GM19099 (cell line): ENCODE data around the gene OR5M3.

Experiments
- POLR2A ChIP-seq: IDR thresholded peaks from 3 replicates; pipeline ENCODE4 v1.6.1; 2011; ENCODE audit warnings: low read depth; ENCODE audit not compliant: insufficient read length; ENCODE audit errors: extremely low read depth

Gene OR5M3

DNA sequence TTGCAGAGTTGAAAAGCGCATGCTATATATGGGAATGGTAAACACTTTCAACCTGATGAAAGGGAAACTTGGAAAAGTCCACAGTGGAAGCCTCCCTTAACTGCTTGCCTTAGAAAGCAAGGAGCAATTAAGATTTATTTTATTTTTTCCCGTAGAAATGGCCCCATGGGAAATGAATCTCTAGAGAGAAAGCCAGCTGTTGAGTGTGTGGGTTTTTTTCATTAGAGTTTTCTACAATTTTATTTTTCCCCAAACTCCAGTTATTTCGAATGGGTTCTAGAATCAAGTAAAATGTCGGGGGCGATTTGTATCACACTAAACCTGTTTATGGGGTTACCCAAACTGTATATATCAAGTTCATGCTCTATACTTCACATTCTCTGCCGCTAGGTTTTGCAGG is at the start of gene OR5M3:
Gene OR5M3, minus strand, starts transcription at position 101 of the 400 bp plus-strand sequence. CDS start 2,855 bp downstream, outside the sequence.
- no peak for TF ChIP-seq POLR2A

DNA sequence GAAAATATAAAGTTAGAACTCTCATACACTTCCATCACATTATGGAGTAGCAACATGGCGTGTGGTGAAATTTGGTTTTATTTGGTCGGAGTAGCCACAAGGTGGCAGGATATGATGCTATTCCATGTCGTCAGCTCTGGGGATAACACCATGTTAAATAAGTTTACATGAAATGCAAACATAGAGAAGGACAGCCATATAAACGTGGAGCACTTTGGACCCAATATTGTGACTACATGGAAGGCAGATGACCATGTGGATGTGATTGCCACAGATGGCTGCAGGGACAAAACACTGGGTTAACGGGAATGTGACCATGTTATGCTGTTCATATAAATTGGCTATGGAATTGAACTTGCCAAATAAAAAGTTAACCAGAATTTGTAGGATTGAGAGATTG is 48.9 kb upstream of the OR5M3 start:
- no peak for TF ChIP-seq POLR2A

DNA sequence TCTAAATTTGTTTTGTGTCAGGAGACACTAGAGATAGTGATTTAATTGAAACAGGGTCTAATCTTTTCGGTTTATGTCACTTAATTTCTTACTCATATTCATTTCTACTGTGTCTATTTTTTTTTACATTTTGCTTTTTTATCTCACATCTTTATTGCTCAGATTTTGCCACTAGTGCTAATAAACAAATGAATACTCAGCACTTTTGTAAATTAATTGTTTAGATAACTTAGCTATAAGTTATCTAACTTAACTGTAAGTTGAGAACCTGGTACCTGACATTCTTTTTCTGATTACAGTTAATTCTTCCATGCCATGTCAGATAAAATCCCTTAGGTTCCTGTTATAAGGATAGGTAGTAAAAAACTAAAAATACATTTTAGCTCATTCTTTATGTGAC is 40.1 kb upstream of the OR5M3 start:
- no peak for TF ChIP-seq POLR2A

DNA sequence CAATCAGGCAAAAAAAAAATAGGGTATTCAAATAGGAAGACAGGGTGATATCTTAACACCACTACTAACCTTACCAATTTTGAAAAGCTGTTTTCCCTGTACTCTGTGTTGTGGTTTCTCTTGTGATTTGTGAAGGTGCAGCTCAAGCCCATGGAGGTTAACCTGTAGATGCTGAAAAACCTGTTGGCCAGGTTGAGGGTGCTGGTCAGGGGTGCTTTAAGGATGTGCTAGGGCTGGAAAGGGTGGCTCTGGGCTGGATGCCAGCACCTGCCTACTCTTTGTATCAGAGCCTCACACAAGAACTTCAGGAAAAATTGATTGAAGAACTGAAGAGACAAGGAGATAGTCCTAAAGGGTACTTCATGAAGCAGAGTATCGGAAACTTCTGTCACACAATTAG is 36.3 kb upstream of the OR5M3 start:
- no peak for TF ChIP-seq POLR2A

DNA sequence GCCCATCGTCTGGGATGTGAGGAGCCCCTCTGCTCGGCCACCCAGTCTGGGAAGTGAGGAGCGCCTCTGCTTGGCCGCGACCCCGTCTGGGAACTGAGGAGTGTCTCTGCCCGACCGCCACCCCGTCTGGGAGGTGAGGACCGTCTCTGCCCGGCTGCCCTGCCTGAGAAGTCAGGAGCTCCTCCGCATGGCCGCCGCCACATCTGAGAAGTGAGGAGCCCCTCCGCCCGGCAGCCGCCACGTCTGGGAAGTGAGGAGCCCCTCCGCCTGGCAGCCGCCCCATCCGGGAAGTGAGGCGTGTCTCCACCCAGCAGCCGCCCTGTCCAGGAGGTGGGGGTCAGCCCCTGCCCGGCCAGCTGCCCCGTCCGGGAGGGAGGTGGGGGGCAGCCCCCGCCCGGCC is 23.9 kb upstream of the OR5M3 start:
- no peak for TF ChIP-seq POLR2A

DNA sequence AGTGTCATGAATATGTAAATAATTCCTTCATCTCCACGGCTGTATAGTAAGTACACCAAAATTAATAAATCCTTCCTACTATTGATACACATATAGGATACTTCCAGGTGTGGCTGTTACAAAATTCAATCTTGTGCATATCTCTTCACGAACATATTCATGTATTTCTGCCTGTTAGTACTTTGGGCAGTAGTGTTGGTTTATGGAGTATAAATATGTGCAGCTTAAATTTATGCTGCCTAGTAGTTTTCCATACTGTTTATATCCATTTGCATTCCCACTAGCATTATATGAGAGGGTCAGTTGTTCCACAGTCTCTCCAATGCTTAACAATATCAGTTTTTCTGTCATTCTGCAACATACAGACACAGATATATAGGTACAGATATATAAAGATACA is 22.0 kb upstream of the OR5M3 start:
- no peak for TF ChIP-seq POLR2A

DNA sequence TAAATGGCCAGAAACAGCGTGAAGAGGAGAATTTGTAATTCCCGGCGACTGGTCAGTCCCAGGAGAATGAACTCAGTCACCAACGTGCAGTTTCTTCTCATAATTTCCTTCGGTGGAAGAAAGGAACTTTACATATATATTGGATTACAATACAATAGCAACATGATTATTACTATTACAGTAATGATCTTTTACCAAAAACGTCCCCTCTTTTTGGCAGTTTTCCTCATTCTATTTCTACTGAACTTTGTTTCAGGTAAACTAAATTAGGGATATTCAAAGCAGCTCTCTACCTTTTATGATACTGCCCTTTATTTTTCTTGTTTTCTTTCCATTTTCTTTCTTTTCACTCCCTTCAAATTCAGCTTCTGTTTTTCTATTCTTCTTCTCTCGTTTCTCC is 18.1 kb upstream of the OR5M3 start, which contains the start of gene OR5M8:
Gene OR5M8, minus strand, starts transcription at position 101 of the 400 bp plus-strand sequence. Its CDS starts 0 bp downstream, at position 101.
- TF ChIP-seq POLR2A, result no peak

DNA sequence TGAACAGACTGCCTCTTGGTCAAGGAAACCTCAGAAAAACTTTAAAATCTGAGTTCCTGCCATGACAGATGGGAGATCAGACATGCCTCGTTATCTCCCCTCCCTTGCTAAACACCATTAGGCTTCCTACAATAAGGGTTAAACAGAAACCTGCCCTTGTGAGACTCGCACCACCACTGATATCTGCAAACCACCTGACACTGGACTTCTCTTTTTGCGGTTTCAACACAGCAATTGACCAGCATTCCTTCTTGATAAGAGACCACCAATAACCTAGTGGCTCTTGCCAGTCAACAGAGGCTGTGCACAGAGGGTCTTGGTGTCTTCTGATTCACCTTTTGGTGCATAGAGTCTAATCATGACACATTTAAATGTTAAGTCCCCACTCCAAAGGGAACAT is 13.6 kb upstream of the OR5M3 start:
- no peak for TF ChIP-seq POLR2A

DNA sequence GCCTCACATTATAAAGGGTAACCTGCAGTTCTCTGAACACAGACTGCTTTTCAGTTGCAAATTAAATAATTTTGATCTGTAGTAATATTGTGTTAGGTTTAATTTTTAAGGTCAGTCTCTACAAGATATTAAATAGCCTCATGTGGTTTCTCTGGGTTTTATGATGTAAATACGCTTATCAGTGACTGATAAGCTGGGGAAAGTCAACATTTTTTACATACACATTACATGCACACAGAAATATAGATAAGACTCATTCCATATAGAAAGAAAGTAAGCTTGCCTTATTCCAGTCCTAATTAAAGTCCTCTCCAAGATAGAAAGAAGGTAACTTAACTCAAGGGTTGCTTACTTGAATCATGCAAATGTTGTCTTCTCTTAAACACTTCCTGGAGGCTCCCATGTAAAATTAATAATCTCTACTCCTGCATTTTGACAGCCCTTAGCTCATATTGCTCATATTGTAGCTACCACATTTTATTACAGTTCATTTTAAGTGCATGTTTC is 1.6 kb upstream of the OR5M3 start:
- no peak for TF ChIP-seq POLR2A

DNA sequence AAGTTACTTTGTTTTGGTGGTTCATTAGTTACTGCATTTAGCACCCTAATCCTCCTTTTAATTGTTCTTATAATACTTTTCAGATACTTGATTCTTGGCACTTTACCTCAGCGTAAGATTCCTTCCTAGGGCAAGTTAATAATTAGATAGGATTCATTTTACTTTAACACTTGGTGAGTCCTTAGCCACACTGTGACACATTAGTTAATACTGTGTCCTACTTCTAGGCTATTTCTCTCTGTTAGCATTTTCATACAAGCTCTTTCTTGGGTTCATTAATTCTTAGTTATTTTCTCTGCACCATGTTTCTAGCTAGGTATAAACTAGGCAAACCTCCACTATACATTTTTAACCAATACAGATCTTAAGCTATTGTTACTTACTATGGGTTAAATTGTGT is 16.1 kb downstream of the OR5M3 start:
- TF ChIP-seq POLR2A, result no peak

DNA sequence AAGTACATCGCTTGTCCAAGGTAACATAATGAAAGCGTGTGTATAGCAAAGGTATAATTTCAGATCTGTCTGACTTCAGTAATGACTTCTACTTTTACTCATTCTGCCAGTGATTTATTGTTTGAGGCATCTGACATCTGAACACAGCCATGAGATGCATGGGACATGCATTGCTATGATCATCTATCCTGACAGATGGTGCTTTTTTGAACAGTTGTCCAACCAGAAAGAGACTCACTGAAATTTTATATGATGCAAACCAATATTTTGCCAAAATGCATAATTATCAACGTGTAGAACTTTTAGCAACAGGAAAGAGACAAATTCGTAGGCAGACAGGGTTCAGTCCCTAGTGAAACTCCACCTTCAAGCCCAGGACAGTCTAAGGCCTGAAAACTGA is 19.6 kb downstream of the OR5M3 start:
- no peak for TF ChIP-seq POLR2A
